ENCODE data around the gene GGTA1. TPM values are rescaled to one million over a fixed set of nuclear protein-coding genes. Genes with fewer than 3 reads are reported as not detected.

The GGTA1 gene
- 10 to 100 TPM in 2 of 4 donors, 1 to 10 TPM in 2; 5.5 to 12.8 (median 8.7) TPM for total RNA-seq
- 10 to 100 TPM in 1 of 3 donors, 1 to 10 TPM in 2; 3.6 to 18.0 (median 5.1) TPM for polyA plus RNA-seq

DNA sequence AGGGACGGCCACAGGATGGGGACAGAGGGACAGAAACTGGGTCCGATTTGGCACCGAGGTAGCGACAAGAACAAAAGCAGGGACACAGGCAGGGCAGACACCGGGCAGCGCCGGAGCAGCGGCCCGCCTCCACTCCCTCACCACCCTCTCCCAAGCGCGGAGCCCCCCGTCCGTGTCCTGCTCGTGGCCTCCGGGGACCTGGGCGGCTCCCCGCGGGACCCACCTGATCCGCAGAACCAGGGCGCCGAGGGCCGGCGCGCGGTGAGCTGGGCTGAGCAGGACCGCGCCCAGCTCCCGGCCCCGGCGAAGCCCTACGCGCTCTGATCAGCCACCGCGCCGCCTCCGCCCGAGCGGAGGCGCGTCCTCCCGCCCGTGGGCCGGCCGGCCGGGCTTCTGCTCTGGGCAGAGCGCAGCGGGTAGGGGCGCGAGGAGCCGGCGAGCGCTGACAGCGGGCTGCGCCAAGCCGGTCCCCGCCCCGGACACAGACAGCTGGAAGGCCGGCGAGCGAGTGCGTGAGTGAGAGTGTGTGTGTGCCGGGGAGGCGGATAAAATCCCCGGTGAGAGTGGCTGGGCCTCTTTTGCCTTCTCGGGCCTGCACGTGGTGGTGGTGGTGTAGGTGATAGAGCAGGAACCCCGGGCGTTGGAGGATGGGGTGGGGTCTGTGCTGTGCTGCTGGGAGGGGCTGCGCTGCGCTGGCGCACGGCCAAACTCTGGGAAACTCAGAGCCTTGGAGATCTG, at the start of gene GGTA1:
Gene GGTA1 (minus strand): TSS at position 418 of the 738 bp plus-strand sequence. CDS start 31,922 bp downstream, outside the sequence.
- H3K9me3 ChIP-seq, result peaks cover 0 to 3% (median 0%) of the 10 kb centered on the region in 4 donors
- peaks cover 0 to 25% (median 7%) of the 10 kb centered on the region in 3 donors for H3K27me3 ChIP-seq
- H3K4me3 ChIP-seq, result peak within 1 kb of the TSS; percentile 26 to 58 (median 50)
- H3K4me1 ChIP-seq, result peaks cover 0 to 27% (median 24%) of the 10 kb centered on the region in 4 donors
- H3K36me3 ChIP-seq, result no peaks in the 10 kb centered on the region
- DNase-seq, result peak; percentile 80
- intact Hi-C loops (cut with DNase I), result no loop called here
- H3K27ac ChIP-seq, result peak within 1 kb of the TSS; percentile 53 to 69 (median 65)
- WGBS, 2 donors, result 0 to 1% methylated on average over 72 of the region's 72 CpGs
- no peak for TF ChIP-seq EP300 (IDR thresholded peaks at IDR 0.05)

DNA sequence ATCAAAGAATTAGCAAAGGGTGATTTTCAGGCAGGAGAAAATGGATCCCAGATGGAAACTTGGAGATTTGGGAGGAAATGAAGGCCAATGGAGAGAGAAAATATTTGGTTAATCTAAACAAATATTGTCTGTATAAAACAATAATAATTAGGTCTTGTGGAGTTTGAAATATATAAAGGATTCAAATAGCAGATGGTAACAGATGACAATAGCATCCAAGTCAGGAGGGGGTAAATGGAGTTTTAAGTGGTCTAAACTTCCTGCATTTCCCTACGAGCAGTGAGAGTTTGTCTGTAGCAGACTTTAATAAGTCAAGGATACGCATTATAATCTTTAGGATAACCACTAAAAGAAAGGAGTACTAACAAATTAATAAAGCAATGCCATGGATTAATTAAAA, 49.0 kb upstream of the GGTA1 start:
- H3K36me3 ChIP-seq, result no peaks in the 10 kb centered on the region
- no peaks in the 10 kb centered on the region for H3K27me3 ChIP-seq
- WGBS, 2 donors, result 87 to 88% methylated on average over 2 of the region's 2 CpGs
- no peaks in the 10 kb centered on the region for H3K9me3 ChIP-seq
- no peak for DNase-seq
- intact Hi-C loops (cut with DNase I), result loop anchor here (5.0 kb wide), 1 partner anchor 84 kb away; no protein-coding TSS in a partner anchor
- peaks cover 0 to 22% (median 15%) of the 10 kb centered on the region in 4 donors for H3K4me1 ChIP-seq
- no peak overlapping the region for H3K4me3 ChIP-seq
- TF ChIP-seq, protein P1, sequence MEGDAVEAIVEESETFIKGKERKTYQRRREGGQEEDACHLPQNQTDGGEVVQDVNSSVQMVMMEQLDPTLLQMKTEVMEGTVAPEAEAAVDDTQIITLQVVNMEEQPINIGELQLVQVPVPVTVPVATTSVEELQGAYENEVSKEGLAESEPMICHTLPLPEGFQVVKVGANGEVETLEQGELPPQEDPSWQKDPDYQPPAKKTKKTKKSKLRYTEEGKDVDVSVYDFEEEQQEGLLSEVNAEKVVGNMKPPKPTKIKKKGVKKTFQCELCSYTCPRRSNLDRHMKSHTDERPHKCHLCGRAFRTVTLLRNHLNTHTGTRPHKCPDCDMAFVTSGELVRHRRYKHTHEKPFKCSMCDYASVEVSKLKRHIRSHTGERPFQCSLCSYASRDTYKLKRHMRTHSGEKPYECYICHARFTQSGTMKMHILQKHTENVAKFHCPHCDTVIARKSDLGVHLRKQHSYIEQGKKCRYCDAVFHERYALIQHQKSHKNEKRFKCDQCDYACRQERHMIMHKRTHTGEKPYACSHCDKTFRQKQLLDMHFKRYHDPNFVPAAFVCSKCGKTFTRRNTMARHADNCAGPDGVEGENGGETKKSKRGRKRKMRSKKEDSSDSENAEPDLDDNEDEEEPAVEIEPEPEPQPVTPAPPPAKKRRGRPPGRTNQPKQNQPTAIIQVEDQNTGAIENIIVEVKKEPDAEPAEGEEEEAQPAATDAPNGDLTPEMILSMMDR (IDR thresholded peaks at IDR 0.05), result no peak
- TF ChIP-seq POLR2AphosphoS5 (IDR thresholded peaks at IDR 0.05), result no peak
- no peak for TF ChIP-seq EP300 (IDR thresholded peaks at IDR 0.05)
- TF ChIP-seq POLR2A (IDR thresholded peaks at IDR 0.05), result no peak
- H3K27ac ChIP-seq, result no peak overlapping the region

DNA sequence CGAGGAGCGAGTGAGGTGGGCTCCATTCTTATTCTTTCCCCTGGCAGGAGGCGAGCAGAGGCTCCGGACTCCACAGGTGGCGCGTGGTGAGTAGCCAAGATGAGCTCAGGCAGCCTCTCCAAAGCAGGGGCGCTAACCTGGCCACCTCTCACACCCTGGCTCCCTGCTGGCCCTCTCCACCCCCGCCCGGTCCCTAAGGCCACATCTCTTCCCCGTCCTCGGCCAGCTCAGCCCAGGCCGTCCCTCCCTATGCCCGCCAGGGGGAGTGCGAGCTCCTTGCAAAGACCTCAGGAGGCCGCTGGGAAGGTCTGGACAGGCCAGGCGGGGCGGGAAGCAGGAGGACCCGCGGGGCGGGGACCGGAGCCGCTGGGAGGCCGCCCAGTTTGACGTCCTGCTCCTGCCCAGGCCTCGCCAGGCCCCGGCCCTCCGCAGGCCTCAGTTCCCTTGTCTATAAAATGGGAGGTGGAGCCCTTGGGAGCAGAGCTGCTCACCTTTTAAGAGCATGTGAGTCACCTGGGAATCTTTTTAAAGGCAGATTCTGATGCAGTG, 46.3 kb upstream of the GGTA1 start:
- Histone ChIP-seq H3K4me1 (peaks cover 0 to 20% (median 15%) of the 10 kb centered on the region in 4 donors), H3K36me3 (no peaks in the 10 kb centered on the region), H3K4me3 (peak overlapping the region in 1 of 4 donors; percentile 30), H3K27ac (peak overlapping the region in 2 of 4 donors; percentile 18 to 41), H3K27me3 (no peaks in the 10 kb centered on the region), H3K9me3 (no peaks in the 10 kb centered on the region)
- DNase-seq, result peak; percentile 98
- TF ChIP-seq POLR2AphosphoS5 (IDR thresholded peaks at IDR 0.05) (peak in 2 of 4 donors; percentile 23 to 51), EP300 (IDR thresholded peaks at IDR 0.05) (no peak)
- TF ChIP-seq, protein P1 (IDR thresholded peaks at IDR 0.05), result peak; percentile 96 to 98 (median 97)
- 4 to 6% methylated on average over 27 of the region's 27 CpGs for WGBS, 2 donors
- intact Hi-C loops (cut with DNase I), result loop anchor here (1.0 to 5.0 kb wide), 3 partner anchors 86 to 446 kb away; no protein-coding TSS in a partner anchor

DNA sequence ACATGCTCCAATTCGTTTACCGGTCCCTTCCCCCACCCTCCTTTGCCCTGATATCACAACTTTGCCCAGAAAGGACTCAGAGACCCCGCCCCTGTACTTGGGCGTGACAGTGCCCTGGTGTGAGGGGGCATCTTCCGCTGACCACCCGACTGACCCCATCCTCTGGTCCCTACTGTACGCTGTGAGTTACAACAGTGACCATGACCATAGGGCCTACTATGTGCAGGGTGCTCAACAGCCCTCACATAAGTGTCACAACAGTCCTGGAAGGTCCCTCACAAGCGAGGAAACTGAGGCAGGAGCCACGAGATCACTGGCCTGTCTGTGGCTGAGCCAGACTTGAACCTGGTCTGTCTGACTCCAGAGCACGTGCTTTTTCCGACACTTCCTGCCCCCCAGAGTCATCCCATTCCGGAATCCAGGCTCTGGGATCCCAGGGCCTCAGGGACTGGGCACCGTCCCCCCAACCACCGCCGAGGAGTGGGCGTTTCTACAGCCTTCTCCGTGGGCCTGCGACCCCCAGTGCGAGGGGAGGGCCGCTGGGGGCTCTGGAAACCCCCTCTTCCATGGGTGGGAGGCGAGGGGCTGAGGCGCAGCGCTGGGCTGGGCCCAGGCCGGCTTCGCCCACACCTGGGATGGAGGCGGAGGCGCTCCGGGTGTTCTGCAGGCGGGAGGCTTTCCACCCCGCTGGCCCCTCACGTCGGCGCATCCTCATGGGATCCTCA, 45.7 kb upstream of the GGTA1 start:
- no peaks in the 10 kb centered on the region for H3K27me3 ChIP-seq
- intact Hi-C loops (cut with DNase I), result loop anchor here (5.0 kb wide), 1 partner anchor 87 kb away; no protein-coding TSS in a partner anchor
- TF ChIP-seq EP300 (IDR thresholded peaks at IDR 0.05) (no peak), POLR2A (IDR thresholded peaks at IDR 0.05) (no peak), POLR2AphosphoS5 (IDR thresholded peaks at IDR 0.05) (no peak)
- TF ChIP-seq, protein P1 (IDR thresholded peaks at IDR 0.05), result no peak
- H3K4me3 ChIP-seq, result no peak overlapping the region
- H3K9me3 ChIP-seq, result no peaks in the 10 kb centered on the region
- H3K27ac ChIP-seq, result no peak overlapping the region
- DNase-seq, result no peak
- H3K36me3 ChIP-seq, result no peaks in the 10 kb centered on the region
- H3K4me1 ChIP-seq, result peaks cover 0 to 13% (median 9%) of the 10 kb centered on the region in 4 donors
- 46 to 55% methylated on average over 33 of the region's 33 CpGs for WGBS, 2 donors

Measured in sigmoid colon (tissue), 7 donors.